Retinal pigment epithelial cell (primary cell): ENCODE results near the gene PRKAR1A.

Source experiments
- DNase-seq: peaks from one replicate; pipeline ENCODE4 v3.0.0-alpha.2; 2010; ENCODE audit warnings: low read depth
- H3K4me3 ChIP-seq: 2 replicates; pipeline ENCODE4 v1.5.1; 2011; ENCODE audit warnings: mild to moderate bottlenecking, low read length, control low read depth, moderate library complexity
- TF ChIP-seq, protein P1 (sequence below): conservative IDR thresholded peaks from 2 replicates; pipeline ENCODE4 v1.5.1; 2011; ENCODE audit warnings: low read depth, low read length, control low read depth, inconsistent platforms

PRKAR1A gene

DNA sequence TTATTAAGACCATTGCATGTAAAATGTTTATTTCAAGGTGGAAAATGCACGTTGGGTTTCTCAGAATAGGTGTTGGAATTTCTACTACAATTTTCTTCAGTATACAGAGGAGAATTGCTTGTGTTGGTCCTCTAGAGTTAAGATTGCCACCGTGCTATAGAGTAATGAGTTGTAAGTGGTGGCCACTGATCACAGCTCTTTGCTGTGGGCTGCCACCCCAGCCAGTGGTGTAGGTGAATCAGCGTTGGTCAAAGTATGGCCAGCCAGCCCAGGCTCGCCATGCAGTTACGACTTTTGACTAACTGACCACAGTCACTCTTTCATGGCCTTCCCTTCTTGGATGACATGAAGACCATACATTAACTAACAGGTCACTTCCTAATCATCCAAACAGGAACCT lies 12.6 kb upstream of the PRKAR1A start:
- TF ChIP-seq, protein P1, sequence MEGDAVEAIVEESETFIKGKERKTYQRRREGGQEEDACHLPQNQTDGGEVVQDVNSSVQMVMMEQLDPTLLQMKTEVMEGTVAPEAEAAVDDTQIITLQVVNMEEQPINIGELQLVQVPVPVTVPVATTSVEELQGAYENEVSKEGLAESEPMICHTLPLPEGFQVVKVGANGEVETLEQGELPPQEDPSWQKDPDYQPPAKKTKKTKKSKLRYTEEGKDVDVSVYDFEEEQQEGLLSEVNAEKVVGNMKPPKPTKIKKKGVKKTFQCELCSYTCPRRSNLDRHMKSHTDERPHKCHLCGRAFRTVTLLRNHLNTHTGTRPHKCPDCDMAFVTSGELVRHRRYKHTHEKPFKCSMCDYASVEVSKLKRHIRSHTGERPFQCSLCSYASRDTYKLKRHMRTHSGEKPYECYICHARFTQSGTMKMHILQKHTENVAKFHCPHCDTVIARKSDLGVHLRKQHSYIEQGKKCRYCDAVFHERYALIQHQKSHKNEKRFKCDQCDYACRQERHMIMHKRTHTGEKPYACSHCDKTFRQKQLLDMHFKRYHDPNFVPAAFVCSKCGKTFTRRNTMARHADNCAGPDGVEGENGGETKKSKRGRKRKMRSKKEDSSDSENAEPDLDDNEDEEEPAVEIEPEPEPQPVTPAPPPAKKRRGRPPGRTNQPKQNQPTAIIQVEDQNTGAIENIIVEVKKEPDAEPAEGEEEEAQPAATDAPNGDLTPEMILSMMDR: no peak
- H3K4me3 ChIP-seq: no peak overlapping the region
- no peak for DNase-seq

DNA sequence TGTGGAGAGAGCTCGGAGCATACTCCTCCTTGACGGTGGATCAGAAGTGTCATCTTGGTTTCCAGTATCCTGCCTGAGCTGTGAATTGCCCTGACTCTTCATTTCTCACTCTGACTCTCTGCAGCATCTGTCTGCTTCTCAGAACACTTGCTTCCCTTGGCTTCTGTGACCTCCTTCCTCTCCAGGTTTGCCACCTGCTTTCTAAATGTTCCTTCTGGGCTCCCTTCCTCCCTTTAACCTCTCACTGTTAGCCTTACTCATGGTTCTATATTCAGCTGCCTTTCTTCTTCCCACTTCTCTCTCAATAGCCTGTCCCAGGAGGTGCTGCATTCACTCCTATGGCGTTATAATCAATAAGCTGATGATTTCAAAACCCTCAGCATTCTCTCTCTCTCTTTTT lies 11.2 kb upstream of the PRKAR1A start:
- TF ChIP-seq, protein P1: no peak
- DNase-seq: no peak
- no peak overlapping the region for H3K4me3 ChIP-seq

DNA sequence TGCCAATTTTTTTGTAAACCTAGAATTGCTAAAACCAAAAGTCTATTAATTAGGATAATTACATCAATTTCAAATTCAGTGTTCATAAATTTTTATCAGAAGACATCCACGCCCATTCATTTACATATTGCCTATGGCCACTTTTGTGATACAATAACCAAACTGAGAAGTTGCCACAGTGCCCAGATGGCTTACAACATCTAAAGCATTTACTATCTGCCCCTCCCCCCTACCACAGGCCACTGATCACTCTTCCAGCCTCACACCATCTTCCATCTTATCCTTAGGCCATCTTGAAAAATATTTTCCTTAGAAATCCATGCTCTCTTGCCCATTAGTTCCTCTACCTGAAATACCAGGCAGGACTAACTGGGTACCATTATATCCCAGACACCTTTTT lies 6.3 kb upstream of the PRKAR1A start:
- TF ChIP-seq, protein P1: no peak
- DNase-seq: no peak
- no peak overlapping the region for H3K4me3 ChIP-seq

DNA sequence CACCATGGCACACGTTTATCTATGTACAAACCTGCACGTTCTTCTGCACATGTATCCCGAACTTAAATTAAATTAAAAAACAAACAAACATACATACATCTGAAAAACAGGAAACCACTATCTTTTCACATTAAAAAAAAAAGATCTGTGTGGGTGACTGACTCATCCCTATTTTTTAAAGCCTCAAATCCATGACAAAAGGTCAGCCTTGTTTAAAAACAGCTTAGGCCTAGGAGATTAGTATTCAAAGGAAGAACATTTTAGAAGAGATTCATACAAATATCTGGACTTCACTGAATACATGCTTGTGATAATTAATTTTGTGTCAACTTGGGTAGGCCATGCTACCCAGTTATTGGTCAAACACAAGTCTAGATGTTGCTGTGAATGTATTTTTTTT lies 4.7 kb upstream of the PRKAR1A start:
- TF ChIP-seq, protein P1: no peak
- no peak overlapping the region for H3K4me3 ChIP-seq
- no peak for DNase-seq

DNA sequence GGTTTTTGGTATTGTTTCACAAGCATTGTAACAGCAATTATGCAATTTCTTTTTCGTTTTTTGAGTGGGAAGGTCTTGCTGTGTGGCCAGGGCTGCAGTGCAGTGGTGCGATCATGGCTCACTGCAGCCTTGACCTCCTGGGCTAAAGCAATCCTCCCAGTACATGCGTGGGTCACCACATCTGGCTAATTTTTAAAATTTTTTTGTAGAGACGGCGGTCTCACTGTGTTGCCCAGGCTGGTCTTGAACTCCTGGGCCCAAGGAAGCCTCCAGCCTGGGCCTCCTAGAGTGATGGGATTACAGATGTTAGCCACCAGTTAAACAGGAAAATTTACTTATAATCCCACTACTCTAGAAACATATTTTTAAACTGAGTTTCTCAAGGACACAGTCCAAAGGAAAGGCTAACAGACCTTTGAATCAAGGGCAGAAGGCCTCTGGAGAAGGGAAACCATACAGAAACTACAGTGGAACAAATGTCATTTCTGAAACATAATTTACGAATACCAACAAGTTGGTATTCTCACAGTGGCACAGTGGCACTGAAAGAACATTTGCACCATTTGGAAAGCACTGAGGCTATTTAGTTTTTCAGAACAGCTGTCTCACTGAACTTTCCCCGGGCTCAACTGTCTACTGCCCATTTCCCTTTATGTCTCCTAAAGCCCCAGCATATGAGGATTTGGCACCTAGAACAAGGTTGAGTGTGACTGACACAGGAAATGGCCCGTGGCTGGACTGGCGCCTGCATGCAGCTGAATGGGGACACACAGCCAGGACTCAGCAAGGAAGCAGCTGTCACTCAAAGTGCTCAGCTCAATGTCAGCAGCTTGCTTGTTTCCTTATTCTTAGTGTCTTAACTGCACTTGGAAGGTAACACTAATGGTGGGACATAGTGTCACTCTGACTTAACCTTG lies 2.8 kb upstream of the PRKAR1A start:
- DNase-seq: no peak
- no peak overlapping the region for H3K4me3 ChIP-seq
- TF ChIP-seq, protein P1: no peak

DNA sequence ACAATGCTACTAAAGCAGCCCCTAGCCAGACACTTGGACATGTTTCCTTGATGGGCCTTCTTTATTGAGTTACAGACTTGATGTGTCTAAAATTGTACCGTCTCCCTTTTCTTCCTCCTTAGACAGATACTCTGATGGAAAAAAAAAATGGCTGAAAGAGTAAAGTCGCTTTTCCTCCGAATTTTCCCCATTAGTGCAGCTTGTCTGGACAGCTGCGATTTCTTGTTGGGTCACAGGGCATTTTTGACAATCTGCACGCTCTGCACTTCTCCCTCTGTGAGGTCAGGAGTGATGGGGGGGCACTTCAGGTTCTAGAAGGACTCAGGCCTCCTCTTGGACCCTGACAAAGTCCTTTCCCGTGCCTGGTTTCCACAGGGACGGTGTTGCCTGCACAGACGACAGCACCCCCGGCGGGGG lies 968 bp upstream of the PRKAR1A start:
- peak overlapping the region; percentile 99 for H3K4me3 ChIP-seq
- no peak for DNase-seq
- TF ChIP-seq, protein P1: no peak

DNA sequence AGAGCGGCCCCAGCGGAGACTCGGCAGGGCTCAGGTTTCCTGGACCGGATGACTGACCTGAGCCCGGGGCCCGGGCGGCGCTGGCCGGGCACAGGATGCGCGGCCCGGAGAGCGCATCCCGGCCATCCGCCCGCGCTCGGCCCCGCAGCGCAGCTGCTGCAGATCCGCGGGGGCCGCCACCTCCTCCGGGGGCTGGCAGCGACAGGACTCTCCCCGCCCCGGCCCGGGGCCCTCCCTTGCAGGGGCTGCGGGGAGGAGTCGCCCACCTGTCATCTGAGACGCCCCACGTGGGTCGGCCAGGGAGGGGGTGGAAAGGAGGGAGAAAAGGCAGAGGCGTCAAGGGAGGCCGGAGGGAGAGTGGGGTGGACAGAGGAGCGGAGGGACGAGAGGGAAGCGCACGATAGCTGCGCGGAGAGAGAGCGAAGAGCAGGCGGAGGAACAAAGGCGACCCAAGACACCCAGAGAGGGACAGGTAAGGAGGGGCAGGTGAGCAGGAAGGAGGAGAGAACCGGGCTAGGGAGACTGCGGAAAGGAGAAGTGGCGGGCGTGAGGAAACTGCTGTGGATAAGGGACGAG lies 471 bp upstream of the PRKAR1A start:
- peak overlapping the region; percentile 99 for H3K4me3 ChIP-seq

More for the DNA sequence above, 471 bp upstream of the PRKAR1A start:
- TF ChIP-seq, protein P1: peak; percentile 13
- DNase-seq: peak; percentile 31
